GM12878 (cell line): ENCODE data around the gene CACNA1B. TPM values are rescaled to one million over a fixed set of nuclear protein-coding genes. Genes with fewer than 3 reads are reported as not detected.

Experiments
- ATAC-seq: fragments of 200-7000 bp; cut with Tn5 transposase; 3 replicates; pipeline ENCODE4 v1.9.1; 2020; ENCODE audit warnings: mild to moderate bottlenecking, moderate library complexity
- BruUV-seq: library from RNA; stranded (reverse); fragments of 400-500 nt; replicated peaks from 2 replicates; lab custom pipeline; 2021; lab: Mats Ljungman, UMichigan
- CTCF ChIA-PET: fragments of 300-600 bp; sonication (Branson Sonifier 250); formaldehyde crosslinking; extraction: SDS; loops from one replicate; lab custom pipeline; 2021; ENCODE audit warnings: inconsistent platforms; lab: Yijun Ruan, JAX
- POLR2A ChIA-PET: fragments of 350-600 bp; formaldehyde crosslinking; extraction: SDS; loops from one replicate; lab custom pipeline; 2021; ENCODE audit warnings: inconsistent platforms; lab: Charles Lee
- RAD21 ChIA-PET: fragments of 300-600 bp; sonication (Branson Sonifier 250); formaldehyde crosslinking; loops from one replicate; lab custom pipeline; 2023; ENCODE audit warnings: antibody characterized with exemption; ENCODE audit not compliant: unreplicated experiment; lab: Charles Lee
- SMC1A ChIA-PET: fragments of 300-600 bp; sonication (Branson Sonifier 250); formaldehyde crosslinking; loops from one replicate; lab custom pipeline; 2023; ENCODE audit not compliant: unreplicated experiment, uncharacterized antibody; lab: Charles Lee
- DNase-seq: peaks from one replicate; pipeline ENCODE4 v3.0.0-alpha.2; 2011; ENCODE audit warnings: low read depth, low spot score
- FAIRE-seq: peaks from 3 replicates; lab custom pipeline; 2011; peaks lifted over from hg19 to GRCh38; lab: Jason Lieb, UNC
- H2AFZ ChIP-seq: 2 replicates; pipeline ENCODE4 v1.6.0; 2011; ENCODE audit warnings: low read depth, low read length, control low read depth; ENCODE audit not compliant: control insufficient read depth
- H3K27ac ChIP-seq: 2 replicates; pipeline ENCODE4 v1.5.1; 2011; ENCODE audit warnings: control low read depth; ENCODE audit not compliant: control insufficient read depth, insufficient read depth
- H3K27me3 ChIP-seq, 2 experiments: replicated peaks in 1 of 2; 2 replicates each; pipeline versions ENCODE4 v1.6.0 to v1.6.1; 2011; ENCODE audit warnings: low read length in 1 of 2; ENCODE audit not compliant: control insufficient read depth in 2 of 2, insufficient read depth in 2 of 2
- H3K36me3 ChIP-seq, 2 experiments: 2 replicates each; pipeline ENCODE4 v1.5.1; 2011; ENCODE audit warnings: low read length in 1 of 2; ENCODE audit not compliant: control insufficient read depth in 2 of 2, insufficient read depth in 2 of 2
- H3K4me1 ChIP-seq: 2 replicates; pipeline ENCODE4 v1.6.1; 2011; ENCODE audit warnings: mild to moderate bottlenecking, low read length, moderate library complexity, mixed read lengths; ENCODE audit not compliant: control insufficient read depth, insufficient read depth
- H3K4me2 ChIP-seq: 2 replicates; pipeline ENCODE4 v1.6.0; 2011; ENCODE audit warnings: control low read depth; ENCODE audit not compliant: control insufficient read depth, insufficient read depth
- H3K4me3 ChIP-seq: fragments of 200-600 bp; sonication (generic); 2 replicates; pipeline ENCODE4 v1.5.1; 2016
- H3K79me2 ChIP-seq: 2 replicates; pipeline ENCODE4 v1.6.0; 2011; ENCODE audit warnings: low read length; ENCODE audit not compliant: control insufficient read depth, insufficient read depth
- H3K9ac ChIP-seq: 2 replicates; pipeline ENCODE4 v1.8.0; 2011; ENCODE audit warnings: low read length, control low read depth, mixed read lengths; ENCODE audit not compliant: control insufficient read depth, insufficient read depth
- H3K9me3 ChIP-seq: replicated peaks from 3 replicates; pipeline ENCODE4 v1.5.1; 2011; ENCODE audit warnings: mild to moderate bottlenecking, low read length; ENCODE audit not compliant: control insufficient read depth, insufficient read depth
- H4K20me1 ChIP-seq: 2 replicates; pipeline ENCODE4 v1.6.0; 2011; ENCODE audit not compliant: control insufficient read depth, insufficient read depth
- CEBPB ChIP-seq, 2 experiments: fragments of 150-350 bp in 1 of 2; IDR thresholded peaks; 2 replicates each; pipeline ENCODE4 v1.6.1; 2012 to 2014; ENCODE audit warnings: low read depth in 2 of 2, low read length in 2 of 2, borderline replicate concordance in 1 of 2, inconsistent platforms in 1 of 2
- CREM ChIP-seq: IDR thresholded peaks from 2 replicates; pipeline ENCODE4 v1.6.1; 2014; ENCODE audit warnings: antibody characterized with exemption, low read depth
- ETV6 ChIP-seq, 2 experiments: fragments of 450-650 bp in 1 of 2; IDR thresholded peaks in 1 of 2; conservative IDR thresholded peaks in 1 of 2; 2 replicates each; pipeline ENCODE4 v1.6.1; 2014; ENCODE audit warnings: antibody characterized with exemption in 1 of 2, borderline replicate concordance in 1 of 2, low read depth in 1 of 2, mild to moderate bottlenecking in 1 of 2, moderate library complexity in 1 of 2
- EZH2 ChIP-seq: IDR thresholded peaks from 2 replicates; pipeline ENCODE4 v1.6.1; 2012; ENCODE audit warnings: low read depth, mild to moderate bottlenecking, control low read depth, inconsistent platforms, low read length, borderline replicate concordance; ENCODE audit not compliant: control insufficient read depth
- HCFC1 ChIP-seq: fragments of 150-350 bp; IDR thresholded peaks from 2 replicates; pipeline ENCODE4 v1.6.1; 2014; ENCODE audit warnings: low read length
- KAT2A ChIP-seq: conservative IDR thresholded peaks from 2 replicates; pipeline ENCODE4 v1.6.1; 2011; ENCODE audit warnings: low read depth, low read length; ENCODE audit not compliant: control insufficient read depth
- MTA2 ChIP-seq: fragments of 450-650 bp; IDR thresholded peaks from 2 replicates; pipeline ENCODE4 v1.6.1; 2016; ENCODE audit warnings: low read depth, mild to moderate bottlenecking, moderate library complexity
- NFIC ChIP-seq: IDR thresholded peaks from 2 replicates; pipeline ENCODE4 v1.6.1; 2012; ENCODE audit warnings: low read depth, mild to moderate bottlenecking, inconsistent platforms, low read length, moderate library complexity
- PML ChIP-seq: IDR thresholded peaks from 2 replicates; pipeline ENCODE4 v1.6.1; 2012; ENCODE audit warnings: low read length, inconsistent platforms
- POLR2A ChIP-seq: IDR thresholded peaks from 2 replicates; pipeline ENCODE4 v1.6.1; 2011; ENCODE audit warnings: low read depth, mild to moderate bottlenecking, low read length
- REST ChIP-seq: IDR thresholded peaks from 2 replicates; pipeline ENCODE4 v1.6.1; 2012; ENCODE audit warnings: mild to moderate bottlenecking, low read depth, low read length
- SREBF2 ChIP-seq: IDR thresholded peaks from 2 replicates; pipeline ENCODE4 v1.6.1; 2012; ENCODE audit warnings: mild to moderate bottlenecking, low read length
- TARDBP ChIP-seq: IDR thresholded peaks from 2 replicates; pipeline ENCODE4 v1.6.1; 2016; ENCODE audit warnings: borderline replicate concordance
- ZBTB33 ChIP-seq: fragments of 450-650 bp; IDR thresholded peaks from 2 replicates; pipeline ENCODE4 v1.6.1; 2017; ENCODE audit warnings: mild to moderate bottlenecking
- ZNF24 ChIP-seq: fragments of 450-650 bp; IDR thresholded peaks from 2 replicates; pipeline ENCODE4 v1.6.1; 2017; ENCODE audit warnings: antibody characterized with exemption, mild to moderate bottlenecking
- ZNF687 ChIP-seq: fragments of 450-650 bp; IDR thresholded peaks from 2 replicates; pipeline ENCODE4 v1.6.1; 2017; ENCODE audit warnings: mild to moderate bottlenecking, moderate library complexity
- WGBS: methylation state at CpG from one replicate; pipeline ENCODE4 v1.1.6; 2016; ENCODE audit warnings: low lambda C conversion rate; ENCODE audit not compliant: insufficient replicate concordance, insufficient coverage; ENCODE audit errors: missing lambda C conversion rate; 5-methylcytosine and 5-hydroxymethylcytosine counted together
- in situ Hi-C: fragments of 300-500 bp; cut with MboI; formaldehyde crosslinking; loops from 9 replicates; pipeline ENCODE4 v1.14.3; 2018; ENCODE audit warnings: mixed read lengths
- intact Hi-C: fragments of 100-400 bp; cut with micrococcal nuclease; formaldehyde crosslinking; loops from one replicate; pipeline ENCODE4 v1.14.2; 2022; ENCODE audit not compliant: unreplicated experiment
- polyA plus RNA-seq, 11 experiments: library from polyadenylated mRNA; depleted of rRNA in 4 of 11; unstranded in 6 of 11; stranded (reverse) in 5 of 11; fragments of >200 nt; fragmentation: Nextera tagmentation in 4 of 11; fragmentation: Illumina TruSeq in 1 of 11; extraction: Ambion mirVana in 4 of 11; extraction: Trizol in 1 of 11; gene quantifications; 1 replicate in 1 of 11; 2 replicates in 10 of 11; pipeline versions ENCODE4 v1.2.1 to v1.2.3, GENCODE V29; 2011 to 2016; ENCODE audit warnings: inconsistent platforms in 2 of 11, missing spikeins in 2 of 11, low read depth in 1 of 11
- total RNA-seq, 4 experiments: library from RNA; depleted of rRNA in 3 of 4; stranded (reverse); fragments of >200 nt in 3 of 4; fragmentation: Illumina TruSeq in 1 of 4; extraction: Trizol in 1 of 4; gene quantifications; 2 replicates each; pipeline versions ENCODE4 v1.2.1 to v1.2.3, GENCODE V29; 2013 to 2021

Gene CACNA1B
- total and polyA plus RNA-seq, 10 of the 15 experiments (the other 5 are each of a cell fraction or from before 2014, with no cell fraction given) = 0.01 to 0.03 (median 0.01) TPM; not detected in 7

GRCh38 chr9:137827908-137828526, 49.6 kb upstream of the CACNA1B start:
- BruUV-seq = no TSS peak
- H3K4me3 ChIP-seq = no peak overlapping the region
- no peak overlapping the region for H3K4me2 ChIP-seq
- ChIA-PET CTCF (no interaction called here), SMC1A (no interaction called here), POLR2A (no interaction called here), RAD21 (no interaction called here)
- intact Hi-C loops (no loop called here), in situ Hi-C loops (no loop called here)
- DNase-seq (no peak), FAIRE-seq (no peak), ATAC-seq (no peak)
- WGBS = 93% methylated on average over 20 of the region's 20 CpGs
- H3K36me3 ChIP-seq = peaks cover 31 to 35% of the 10 kb centered on the region in 2 experiments
- H2AFZ ChIP-seq = no peak overlapping the region
- H4K20me1 ChIP-seq = peaks cover 3% of the 10 kb centered on the region
- H3K9ac ChIP-seq = no peak overlapping the region
- H3K4me1 ChIP-seq = peaks cover 10% of the 10 kb centered on the region
- H3K79me2 ChIP-seq = no peaks in the 10 kb centered on the region; the same call in 1 of the 2 replicates
- H3K27me3 ChIP-seq = no peaks in the 10 kb centered on the region
- H3K27ac ChIP-seq = no peak overlapping the region
- H3K9me3 ChIP-seq = no peaks in the 10 kb centered on the region; the same call in 2 of the 3 replicates
- no peak for TF ChIP-seq CREM
- no peak for TF ChIP-seq TARDBP
- no peak for TF ChIP-seq NFIC
- TF ChIP-seq ETV6 (conservative IDR thresholded peaks at IDR 0.05 in 1 of 2, IDR thresholded peaks at IDR 0.05 in 1 of 2; ENCODE audit: borderline replicate concordance in 1 of 2, low read depth in 1 of 2) = no peak
- TF ChIP-seq ZNF24 = no peak
- no peak for TF ChIP-seq KAT2A
- TF ChIP-seq EZH2 = no peak
- TF ChIP-seq ZNF687 = no peak
- TF ChIP-seq REST = no peak
- no peak for TF ChIP-seq MTA2
- TF ChIP-seq SREBF2 = no peak
- no peak for TF ChIP-seq ZBTB33
- no peak for TF ChIP-seq HCFC1
- no peak for TF ChIP-seq PML
- TF ChIP-seq POLR2A = no peak; the same call in 1 of the 2 replicates
- TF ChIP-seq CEBPB (IDR thresholded peaks at IDR 0.05; ENCODE audit: borderline replicate concordance in 1 of 2, low read depth in 2 of 2, low read length in 2 of 2) = no peak
